Measurements from ENCODE around the gene PPP6R1. TPM values are rescaled to one million over a fixed set of nuclear protein-coding genes. Genes with fewer than 3 reads are reported as not detected.
A peak's percentile ranks its signal among the peaks of the same experiment; 100 is the strongest.

The PPP6R1 gene
- total RNA-seq, 1 experiment from 2014 or later = 96.7 TPM

DNA sequence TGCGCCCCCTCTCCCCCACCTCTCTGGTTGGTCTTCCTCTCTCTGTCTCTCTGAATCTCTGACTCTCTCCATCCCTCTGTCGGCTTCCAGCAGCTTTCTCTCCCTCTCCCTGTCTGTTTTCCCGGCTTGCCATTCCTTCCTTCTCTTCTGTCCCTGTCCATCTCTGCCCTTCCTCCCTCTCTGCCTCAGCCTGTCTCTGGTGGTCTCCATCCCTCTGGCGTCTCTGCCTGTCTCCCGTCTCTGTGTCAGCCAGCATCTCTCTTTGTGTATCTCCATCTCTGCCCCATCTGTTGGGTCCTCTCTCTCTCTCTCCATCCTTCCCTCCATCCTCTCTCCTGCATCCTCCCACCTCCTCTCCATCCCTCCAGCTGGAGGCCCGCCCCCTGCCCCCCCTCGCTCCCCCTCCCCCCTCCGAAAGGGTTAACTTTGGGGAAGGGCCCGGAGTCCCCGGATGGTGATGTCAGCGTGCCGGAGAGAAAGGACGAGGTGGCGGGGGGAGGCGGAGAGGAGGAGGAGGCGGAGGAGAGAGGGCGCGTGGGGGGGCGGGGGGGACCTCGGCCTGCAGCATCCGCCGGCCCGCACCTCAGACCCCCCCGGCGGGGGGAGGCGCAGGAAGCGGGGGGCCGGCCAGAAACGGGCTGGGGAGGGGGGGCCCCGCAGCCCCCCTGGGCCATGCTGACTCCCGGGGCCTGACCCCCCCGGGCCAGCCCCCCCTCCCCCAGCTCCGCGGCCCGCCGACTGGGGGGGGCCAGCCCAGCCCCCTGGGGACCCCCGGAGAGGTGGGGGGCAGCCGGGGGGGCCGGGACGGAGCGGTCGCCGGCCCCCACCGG lies 24.9 kb upstream of the PPP6R1 start, which contains the start of gene BRSK1:
BRSK1 (plus strand) TSS at position 450 of the 830 bp plus-strand sequence. CDS start 446 bp downstream, outside the sequence.
- Histone ChIP-seq H3K27me3 (ENCODE audit: insufficient read depth, low read length) (no peaks in the 10 kb centered on the region), H3K9ac (ENCODE audit: low read length) (peak within 1 kb of the TSS; percentile 67), H3K4me3 (replicated peaks in 1 of 2; ENCODE audit: low read depth in 1 of 2, low read length in 2 of 2) (peak within 1 kb of the TSS; percentile 46 to 60), H3K4me2 (ENCODE audit: low read length) (peak within 1 kb of the TSS; percentile 81), H3K79me2 (ENCODE audit: insufficient read depth, low read length) (peaks cover 19% of the 10 kb centered on the region), H3K36me3 (ENCODE audit: control insufficient read depth in 1 of 2, insufficient read depth in 2 of 2, low read length in 2 of 2) (no peaks in the 10 kb centered on the region), H3K9me2 (ENCODE audit: insufficient read depth) (no peaks in the 10 kb centered on the region), H3K4me1 (ENCODE audit: control insufficient read depth in 1 of 2, insufficient read depth in 2 of 2, low read length in 2 of 2) (peaks cover 19 to 39% of the 10 kb centered on the region in 2 experiments), H2AFZ (ENCODE audit: low read depth, low read length, poor library complexity, severe bottlenecking) (peak within 1 kb of the TSS; percentile 61), H3K9me3 (ENCODE audit: control insufficient read depth in 1 of 2, insufficient read depth in 1 of 2, low read depth in 1 of 2, low read length in 2 of 2) (no peaks in the 10 kb centered on the region), H3K27ac (ENCODE audit: low read depth, low read length) (peak within 1 kb of the TSS; percentile 43; the same call in 1 of the 2 replicates), H4K20me1 (ENCODE audit: insufficient read depth) (no peaks in the 10 kb centered on the region)
- TF ChIP-seq SP1 (IDR thresholded peaks at IDR 0.05; ENCODE audit: low read depth) (peak; percentile 44; the same call in 1 of the 2 replicates), RAD21 (IDR thresholded peaks at IDR 0.05; ENCODE audit: low read depth) (no peak), ZFX (IDR thresholded peaks at IDR 0.05) (peak; percentile 9; the same call in 1 of the 2 replicates), YY1 (IDR thresholded peaks at IDR 0.05; ENCODE audit: extremely low read depth, insufficient replicate concordance, low read depth, low read length) (peak; percentile 16)
- ChIA-PET RAD21 (ENCODE audit: low non-redundant PET in 1 of 2, low total read pairs in 2 of 2, uncharacterized antibody in 2 of 2, unreplicated experiment in 2 of 2) (no interaction called here), CTCF (interaction anchor here (1.0 kb wide), 1 partner anchor 18 kb away, joined by 3 read pairs; no protein-coding TSS in a partner anchor), POLR2A (no interaction called here)
- DNase-seq (ENCODE audit: low read depth, low spot score) = peak; percentile 26
- intact Hi-C loops (cut with micrococcal nuclease) = no loop called here
- BruUV-seq (replicated peaks) = no TSS peak
- ATAC-seq = peak; percentile 3; the same call in 1 of the 2 replicates

DNA sequence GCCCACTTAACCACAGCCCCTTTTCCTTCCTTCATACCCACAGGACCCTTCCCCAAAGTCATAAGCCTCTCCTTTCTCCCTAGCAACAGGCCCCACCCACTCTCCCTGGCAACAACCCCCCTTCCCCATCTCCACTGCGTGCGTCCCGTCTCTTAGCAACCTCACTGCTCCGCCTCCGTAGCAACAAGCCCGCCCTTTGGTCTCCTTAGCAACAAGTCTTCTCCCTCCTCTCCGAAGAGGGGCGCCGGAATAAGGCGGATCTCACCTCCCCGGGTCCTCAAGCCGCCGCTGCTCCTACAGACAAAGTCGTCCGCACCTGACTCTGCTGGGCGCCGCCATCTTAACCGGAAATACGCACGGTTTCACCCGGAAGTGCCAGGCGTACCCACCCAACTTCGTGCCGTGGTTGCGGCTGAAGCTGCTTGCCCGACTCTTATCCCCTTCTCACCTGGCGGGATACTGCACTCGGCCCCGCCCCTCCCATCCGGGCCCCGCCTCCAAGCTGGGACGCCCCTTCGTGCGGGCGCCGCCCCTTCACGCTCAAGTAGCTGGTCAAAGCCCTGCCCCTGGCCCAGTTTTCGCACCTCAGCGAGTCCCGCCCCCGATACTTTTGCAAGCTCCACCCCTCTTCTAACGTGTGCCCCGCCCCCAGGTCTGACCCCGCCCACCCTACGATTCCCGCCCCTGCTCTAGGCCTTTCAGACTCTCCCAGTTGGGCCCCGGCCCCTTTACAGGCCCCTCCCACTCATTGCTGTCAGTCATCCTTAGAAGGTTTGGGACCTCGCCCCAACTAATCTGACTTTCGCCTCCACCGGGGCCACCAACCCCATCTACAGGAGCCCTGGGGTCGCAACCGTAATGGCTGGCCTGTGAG lies 21.2 kb upstream of the PPP6R1 start, which contains the start of gene HSPBP1:
HSPBP1 (minus strand) TSS at position 341 of the 874 bp plus-strand sequence. CDS start 502 bp downstream, outside the sequence.
- H2AFZ ChIP-seq (ENCODE audit: low read depth, low read length, poor library complexity, severe bottlenecking) = no peak within 1 kb of the TSS
- DNase-seq (ENCODE audit: low read depth, low spot score) = peak; percentile 98
- H3K27ac ChIP-seq (ENCODE audit: low read depth, low read length) = peak within 1 kb of the TSS; percentile 68
- H3K4me1 ChIP-seq (ENCODE audit: control insufficient read depth in 1 of 2, insufficient read depth in 2 of 2, low read length in 2 of 2) = peaks cover 19 to 35% of the 10 kb centered on the region in 2 experiments
- intact Hi-C loops (cut with micrococcal nuclease) = no loop called here
- peaks cover 5 to 12% of the 10 kb centered on the region in 2 experiments; a peak in 3 of 4 replicates for H3K36me3 ChIP-seq (ENCODE audit: control insufficient read depth in 1 of 2, insufficient read depth in 2 of 2, low read length in 2 of 2)
- peak within 1 kb of the TSS; percentile 97 to 99 for H3K4me3 ChIP-seq (replicated peaks in 1 of 2; ENCODE audit: low read depth in 1 of 2, low read length in 2 of 2)
- peaks cover 20% of the 10 kb centered on the region for H3K79me2 ChIP-seq (ENCODE audit: insufficient read depth, low read length)
- no peaks in the 10 kb centered on the region for H3K9me2 ChIP-seq (ENCODE audit: insufficient read depth)
- H4K20me1 ChIP-seq (ENCODE audit: insufficient read depth) = no peaks in the 10 kb centered on the region
- peak; percentile 94 for ATAC-seq
- H3K9ac ChIP-seq (ENCODE audit: low read length) = peak within 1 kb of the TSS; percentile 89
- POLR2A ChIA-PET = interaction anchor here (0.8 to 3.3 kb wide), 11 partner anchors 13 to 193 kb away, joined by 3 to 26 read pairs (median 4); partner anchors contain the start of genes KMT5C, PPP6R1, TMEM238 and UBE2S
- H3K9me3 ChIP-seq (ENCODE audit: control insufficient read depth in 1 of 2, insufficient read depth in 1 of 2, low read depth in 1 of 2, low read length in 2 of 2) = no peaks in the 10 kb centered on the region
- CTCF ChIA-PET = interaction anchor here (0.6 to 1.3 kb wide), 5 partner anchors 12 to 120 kb away, joined by 3 to 5 read pairs (median 4); partner anchors contain the start of gene KMT5C
- BruUV-seq (replicated peaks) = no TSS peak
- RAD21 ChIA-PET (ENCODE audit: low non-redundant PET in 1 of 2, low total read pairs in 2 of 2, uncharacterized antibody in 2 of 2, unreplicated experiment in 2 of 2) = no interaction called here
- H3K27me3 ChIP-seq (ENCODE audit: insufficient read depth, low read length) = no peaks in the 10 kb centered on the region
- peak within 1 kb of the TSS; percentile 100 for H3K4me2 ChIP-seq (ENCODE audit: low read length)
- TF ChIP-seq SIN3A (IDR thresholded peaks at IDR 0.05; ENCODE audit: low read depth) (no peak), POLR2A (IDR thresholded peaks at IDR 0.05; ENCODE audit: borderline replicate concordance, extremely low read depth, insufficient read depth, insufficient read length) (no peak), SRF (IDR thresholded peaks at IDR 0.05; ENCODE audit: low read depth) (no peak), FOSL1 (IDR thresholded peaks at IDR 0.05; ENCODE audit: low read depth) (no peak), ZFX (IDR thresholded peaks at IDR 0.05) (no peak), ZNF274 (IDR thresholded peaks at IDR 0.05; ENCODE audit: low read depth, low read length) (no peak), CBX3 (IDR thresholded peaks at IDR 0.05; ENCODE audit: low read depth) (no peak), ELF1 (IDR thresholded peaks at IDR 0.05; ENCODE audit: borderline replicate concordance, low read depth) (no peak; the same call in 1 of the 2 replicates), TCF7L2 (IDR thresholded peaks at IDR 0.05; ENCODE audit: borderline replicate concordance, extremely low read depth, insufficient read depth, insufficient read length) (no peak), EZH2phosphoT487 (IDR thresholded peaks at IDR 0.05; ENCODE audit: borderline replicate concordance) (no peak), EZH2 (IDR thresholded peaks at IDR 0.05) (no peak), EGR1 (IDR thresholded peaks at IDR 0.05; ENCODE audit: low read depth) (peak; percentile 51; the same call in 1 of the 2 replicates), JUND (IDR thresholded peaks at IDR 0.05) (no peak)
- TF ChIP-seq, protein P1, sequence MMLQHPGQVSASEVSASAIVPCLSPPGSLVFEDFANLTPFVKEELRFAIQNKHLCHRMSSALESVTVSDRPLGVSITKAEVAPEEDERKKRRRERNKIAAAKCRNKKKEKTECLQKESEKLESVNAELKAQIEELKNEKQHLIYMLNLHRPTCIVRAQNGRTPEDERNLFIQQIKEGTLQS (IDR thresholded peaks at IDR 0.05) = no peak
